SU-DHL-6 (cell line): Measurements from ENCODE around the gene ME3.

Source experiments
- CTCF ChIP-seq: fragments of 200-600 bp; sonication (generic); IDR thresholded peaks from one replicate; pipeline ENCODE4 v1.5.1; 2017; ENCODE audit warnings: antibody characterized with exemption, mild to moderate bottlenecking, low read length, moderate library complexity; ENCODE audit not compliant: insufficient read depth, poor library complexity, severe bottlenecking
- EZH2phosphoT487 ChIP-seq: fragments of 200-600 bp; sonication (generic), shearing (Covaris generic); conservative IDR thresholded peaks from 2 replicates; pipeline ENCODE4 v1.6.1; 2018; ENCODE audit warnings: mild to moderate bottlenecking, antibody characterized with exemption, low read length, moderate library complexity, mixed read lengths

- no peak for TF ChIP-seq CTCF
- no peak for TF ChIP-seq EZH2phosphoT487
Observed at GRCh38 chr11:86692746-86693145, 20.3 kb upstream of the ME3 start.
